Epithelial cell of umbilical artery (primary cell): ENCODE data around the gene OR8B12. TPM values are rescaled to one million over a fixed set of nuclear protein-coding genes. Genes with fewer than 3 reads are reported as not detected.

ENCODE experiments used
- total RNA-seq: library from RNA; depleted of rRNA; stranded (reverse); fragments of >200 nt; gene quantifications from 2 replicates; pipeline ENCODE4 v1.2.3, GENCODE V29; 2014

Gene OR8B12
- total RNA-seq = not detected in 2 replicates

GRCh38 chr11:124543554-124543953 lies at the start of gene OR8B12:
TSS of gene OR8B12 (minus strand) at chr11:124543654. CDS start at chr11:124543654, 0 bp downstream.

GRCh38 chr11:124569697-124570096 lies 26.2 kb upstream of the OR8B12 start, which contains the start of gene OR8A1:
TSS of gene OR8A1 (plus strand) at chr11:124569997. CDS start at chr11:124570120, 123 bp downstream.

Other genes with a start within 250 kb of the OR8B12 start
- gene OR8D1, start 229.7 kb downstream of the OR8B12 start, total RNA-seq = not detected in 2 replicates
- gene OR8D2, start 223.5 kb downstream of the OR8B12 start, total RNA-seq = not detected in 2 replicates
- gene OR8B2, start 159.2 kb downstream of the OR8B12 start, total RNA-seq = not detected in 2 replicates
- gene OR8B3, start 144.6 kb downstream of the OR8B12 start, total RNA-seq = not detected in 2 replicates
- not detected in 2 replicates for gene OR8B4, start 118.8 kb downstream of the OR8B12 start, total RNA-seq
- gene OR8B8, start 98.0 kb downstream of the OR8B12 start, total RNA-seq = not detected in 2 replicates
- gene OR8A1, start 26.3 kb upstream of the OR8B12 start, total RNA-seq = not detected in 2 replicates
- gene PANX3, start 67.8 kb upstream of the OR8B12 start, total RNA-seq = not detected in 2 replicates
- gene TBRG1, start 79.2 kb upstream of the OR8B12 start, total RNA-seq = 15.0 and 16.9 TPM in 2 replicates
- gene SIAE, start 130.1 kb upstream of the OR8B12 start, total RNA-seq = 9.1 and 16.1 TPM in 2 replicates
- 8.5 and 10.7 TPM in 2 replicates for gene SPA17, start 130.2 kb upstream of the OR8B12 start, total RNA-seq
- gene NRGN, start 196.3 kb upstream of the OR8B12 start, total RNA-seq = 0.32 and 0.91 TPM in 2 replicates
- 0.46 TPM in 1 of 2 replicates, not detected in the other for gene VSIG2, start 208.6 kb upstream of the OR8B12 start, total RNA-seq
- gene ESAM, start 218.6 kb upstream of the OR8B12 start, total RNA-seq = 69.8 and 70.7 TPM in 2 replicates